MCF 10A (cell line): ENCODE results near the gene SECISBP2. TPM values are rescaled to one million over a fixed set of nuclear protein-coding genes. Genes with fewer than 3 reads are reported as not detected.
"Not testable (repeated sequence)": the region's sequence is repeated elsewhere in the genome, so short reads cannot be mapped to it uniquely, and the experiment has no call there.

Experiments used
- BruUV-seq: library from RNA; stranded (reverse); fragments of 400-500 nt; replicated peaks from 2 replicates; lab custom pipeline; 2021; lab: Mats Ljungman, UMichigan
- CTCF ChIA-PET: fragments of 300-600 bp; sonication (Branson Sonifier 250); formaldehyde crosslinking; extraction: SDS; loops from one replicate; lab custom pipeline; 2021; ENCODE audit warnings: antibody characterized with exemption, inconsistent platforms; lab: Yijun Ruan, JAX
- POLR2A ChIA-PET: fragments of 300-600, 350-650 bp; sonication (Branson Sonifier 250); formaldehyde crosslinking; extraction: SDS; loops from one replicate; lab custom pipeline; 2020; ENCODE audit warnings: antibody characterized with exemption, inconsistent platforms; lab: Yijun Ruan, JAX
- DNase-seq: peaks from one replicate; pipeline ENCODE4 v3.0.0-alpha.2; 2018; ENCODE audit not compliant: unreplicated experiment
- H3K27ac Mint-ChIP-seq: one replicate; pipeline ENCODE4 v1.8.0; 2022; ENCODE audit warnings: mild to moderate bottlenecking, low read depth, mixed read lengths; ENCODE audit not compliant: unreplicated experiment
- H3K27me3 Mint-ChIP-seq: one replicate; pipeline ENCODE4 v1.8.0; 2022; ENCODE audit warnings: mixed read lengths; ENCODE audit not compliant: insufficient read depth, unreplicated experiment
- H3K36me3 Mint-ChIP-seq: one replicate; pipeline ENCODE4 v1.8.0; 2022; ENCODE audit warnings: mild to moderate bottlenecking, moderate library complexity, mixed read lengths; ENCODE audit not compliant: insufficient read depth, unreplicated experiment
- H3K4me1 Mint-ChIP-seq: one replicate; pipeline ENCODE4 v1.8.0; 2022; ENCODE audit warnings: mixed read lengths; ENCODE audit not compliant: insufficient read depth, unreplicated experiment
- H3K4me3 Mint-ChIP-seq: one replicate; pipeline ENCODE4 v1.8.0; 2022; ENCODE audit warnings: mild to moderate bottlenecking, moderate library complexity, mixed read lengths; ENCODE audit not compliant: unreplicated experiment
- H3K9me3 Mint-ChIP-seq: one replicate; pipeline ENCODE4 v1.8.0; 2022; ENCODE audit warnings: mixed read lengths; ENCODE audit not compliant: unreplicated experiment
- intact Hi-C: fragments of 100-400 bp; cut with micrococcal nuclease; formaldehyde crosslinking; loops from 2 replicates; pipeline ENCODE4 v1.14.1; 2022
- total RNA-seq: library from RNA; stranded (reverse); gene quantifications from 2 replicates; pipeline ENCODE4 v1.2.3, GENCODE V29; 2022
- TF ChIP-seq, protein P1 (sequence below): fragments of 200-600 bp; IDR thresholded peaks from one replicate; pipeline ENCODE4 v1.8.0; 2022; ENCODE audit warnings: antibody characterized with exemption, mild to moderate bottlenecking; ENCODE audit not compliant: unreplicated experiment

SECISBP2 gene
- total RNA-seq, 1 experiment from 2014 or later = 38.9 TPM

DNA sequence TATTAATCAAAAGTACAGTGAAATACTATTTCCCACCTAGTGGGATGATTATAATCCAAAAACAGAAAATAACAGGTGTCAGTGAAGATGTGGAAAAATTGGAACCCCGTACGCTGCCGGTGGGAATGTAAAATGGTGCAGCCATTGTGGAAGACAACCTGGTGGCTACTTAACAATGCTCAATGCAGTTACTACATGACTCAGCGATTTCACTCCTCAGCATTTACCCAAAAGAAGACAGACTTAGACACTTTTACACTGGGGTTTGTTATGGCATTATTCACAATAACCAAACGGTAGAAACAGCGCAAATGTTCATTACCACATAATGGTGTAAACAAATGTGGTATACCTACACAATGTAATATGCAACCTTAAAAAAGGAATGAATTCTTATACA is 23.9 kb downstream of the SECISBP2 start:
- BruUV-seq = no TSS peak
- intact Hi-C loops = no loop called here
- no peak for DNase-seq
- Mint-ChIP-seq H3K4me3 (no peak overlapping the region), H3K4me1 (no peaks in the 10 kb centered on the region), H3K27ac (peak overlapping the region; percentile 20), H3K27me3 (no peaks in the 10 kb centered on the region), H3K36me3 (peaks cover 95% of the 10 kb centered on the region), H3K9me3 (no peaks in the 10 kb centered on the region)
- ChIA-PET CTCF (interaction anchor here (0.5 to 1.0 kb wide), 4 partner anchors 11 to 750 kb away, joined by 3 to 4 read pairs (median 3); no protein-coding TSS in a partner anchor), POLR2A (interaction anchor here (0.6 to 1.9 kb wide), 3 partner anchors 9 to 46 kb away, joined by 3 to 8 read pairs (median 4); no protein-coding TSS in a partner anchor)
- TF ChIP-seq, protein P1, sequence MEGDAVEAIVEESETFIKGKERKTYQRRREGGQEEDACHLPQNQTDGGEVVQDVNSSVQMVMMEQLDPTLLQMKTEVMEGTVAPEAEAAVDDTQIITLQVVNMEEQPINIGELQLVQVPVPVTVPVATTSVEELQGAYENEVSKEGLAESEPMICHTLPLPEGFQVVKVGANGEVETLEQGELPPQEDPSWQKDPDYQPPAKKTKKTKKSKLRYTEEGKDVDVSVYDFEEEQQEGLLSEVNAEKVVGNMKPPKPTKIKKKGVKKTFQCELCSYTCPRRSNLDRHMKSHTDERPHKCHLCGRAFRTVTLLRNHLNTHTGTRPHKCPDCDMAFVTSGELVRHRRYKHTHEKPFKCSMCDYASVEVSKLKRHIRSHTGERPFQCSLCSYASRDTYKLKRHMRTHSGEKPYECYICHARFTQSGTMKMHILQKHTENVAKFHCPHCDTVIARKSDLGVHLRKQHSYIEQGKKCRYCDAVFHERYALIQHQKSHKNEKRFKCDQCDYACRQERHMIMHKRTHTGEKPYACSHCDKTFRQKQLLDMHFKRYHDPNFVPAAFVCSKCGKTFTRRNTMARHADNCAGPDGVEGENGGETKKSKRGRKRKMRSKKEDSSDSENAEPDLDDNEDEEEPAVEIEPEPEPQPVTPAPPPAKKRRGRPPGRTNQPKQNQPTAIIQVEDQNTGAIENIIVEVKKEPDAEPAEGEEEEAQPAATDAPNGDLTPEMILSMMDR = no peak

DNA sequence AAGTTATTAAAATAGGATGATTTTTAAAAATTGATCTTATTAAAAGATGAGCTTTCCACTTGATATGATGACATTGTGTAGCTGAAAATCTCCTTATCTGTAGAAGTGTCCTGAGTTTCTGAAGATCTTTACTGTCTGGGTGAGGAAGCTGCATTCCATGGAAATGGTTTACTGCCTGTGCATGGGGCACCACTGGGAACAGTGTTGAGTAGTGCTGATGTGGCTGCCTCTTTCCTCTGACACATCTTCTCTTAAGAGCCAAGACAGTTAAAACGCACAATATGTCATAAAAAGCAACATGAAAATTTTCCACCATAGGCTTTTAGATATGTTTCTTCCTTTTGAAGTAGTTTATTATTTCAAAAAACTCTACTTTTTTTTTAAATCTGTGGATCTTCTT is 24.6 kb downstream of the SECISBP2 start:
- ChIA-PET CTCF (interaction anchor here (0.5 to 1.0 kb wide), 4 partner anchors 11 to 658 kb away, joined by 3 read pairs; no protein-coding TSS in a partner anchor), POLR2A (interaction anchor here (1.0 to 1.9 kb wide), 2 partner anchors 10 to 19 kb away, joined by 3 to 8 read pairs; no protein-coding TSS in a partner anchor)
- peak overlapping the region; percentile 20 for H3K27ac Mint-ChIP-seq
- H3K4me3 Mint-ChIP-seq = no peak overlapping the region
- no peaks in the 10 kb centered on the region for H3K27me3 Mint-ChIP-seq
- peaks cover 92% of the 10 kb centered on the region for H3K36me3 Mint-ChIP-seq
- intact Hi-C loops = no loop called here
- TF ChIP-seq, protein P1 = no peak
- H3K9me3 Mint-ChIP-seq = no peaks in the 10 kb centered on the region
- DNase-seq = no peak
- no TSS peak for BruUV-seq
- no peaks in the 10 kb centered on the region for H3K4me1 Mint-ChIP-seq

DNA sequence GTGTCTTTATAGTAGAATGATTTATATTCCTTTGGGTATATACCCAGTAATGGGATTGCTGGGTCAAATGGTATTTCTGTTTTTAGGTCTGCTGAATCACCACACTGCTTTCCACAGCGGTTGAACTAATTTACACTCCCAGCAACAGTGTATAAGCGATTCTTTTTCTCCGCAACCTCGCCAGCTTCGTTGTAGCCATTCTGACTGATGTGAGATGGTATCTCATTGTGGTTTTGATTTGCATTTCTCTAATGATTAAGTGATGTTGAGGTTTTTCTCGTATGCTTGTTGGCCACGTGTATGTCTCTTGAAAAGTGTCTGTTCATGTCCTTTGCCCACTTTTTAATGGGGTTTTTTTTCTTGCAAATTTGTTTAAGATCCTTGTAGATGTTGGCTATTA is 25.5 kb downstream of the SECISBP2 start:
- DNase-seq, BruUV-seq, H3K9me3 Mint-ChIP-seq, H3K4me3 Mint-ChIP-seq, H3K4me1 Mint-ChIP-seq, H3K27ac Mint-ChIP-seq, H3K27me3 Mint-ChIP-seq, intact Hi-C loops, CTCF ChIA-PET: not testable (repeated sequence)
- H3K36me3 Mint-ChIP-seq = peaks cover 92% of the 10 kb centered on the region
- POLR2A ChIA-PET = interaction anchor here (1.9 kb wide), 1 partner anchor 11 kb away, joined by 8 read pairs; no protein-coding TSS in a partner anchor

DNA sequence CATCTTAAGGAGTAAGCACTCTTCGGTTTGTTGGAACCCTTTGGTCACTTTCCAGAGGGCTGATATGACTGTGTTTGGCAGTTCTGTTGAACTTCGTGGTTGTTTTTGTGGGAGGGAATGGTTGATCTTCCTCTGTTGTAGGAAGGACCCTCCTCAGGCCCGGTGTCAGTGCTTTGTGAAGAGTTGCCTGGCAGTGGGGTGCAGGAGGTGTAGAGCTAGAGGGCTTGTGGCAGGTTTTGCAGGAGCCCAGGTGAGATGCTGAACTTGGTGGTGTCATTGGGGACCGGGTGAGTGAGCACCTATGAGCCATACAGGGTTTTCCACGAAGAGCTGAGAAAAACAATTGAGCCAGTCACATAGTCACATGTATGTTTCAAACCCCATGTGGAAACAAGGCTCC is 27.2 kb downstream of the SECISBP2 start:
- intact Hi-C loops = no loop called here
- no peaks in the 10 kb centered on the region for H3K9me3 Mint-ChIP-seq
- no peak overlapping the region for H3K4me3 Mint-ChIP-seq
- no peaks in the 10 kb centered on the region for H3K27me3 Mint-ChIP-seq
- H3K36me3 Mint-ChIP-seq = peaks cover 90% of the 10 kb centered on the region
- ChIA-PET CTCF (interaction anchor here (0.6 to 1.2 kb wide), 2 partner anchors 11 to 161 kb away, joined by 3 read pairs; no protein-coding TSS in a partner anchor), POLR2A (no interaction called here)
- no peaks in the 10 kb centered on the region for H3K4me1 Mint-ChIP-seq
- no TSS peak for BruUV-seq
- TF ChIP-seq, protein P1 = no peak
- no peak for DNase-seq
- H3K27ac Mint-ChIP-seq = no peak overlapping the region
